Neural progenitor cell (in vitro differentiated cells): ENCODE measurements around the gene RNF217. TPM values are rescaled to one million over a fixed set of nuclear protein-coding genes. Genes with fewer than 3 reads are reported as not detected.

Experiments
- DNase-seq: peaks from one replicate; pipeline ENCODE4 v3.0.0-alpha.2; 2016; ENCODE audit warnings: low spot score
- H2AFZ ChIP-seq: fragments of 200-600 bp; sonication (generic); replicated peaks from 2 replicates; pipeline ENCODE4 v1.6.1; 2016; ENCODE audit warnings: antibody characterized with exemption
- H3F3A ChIP-seq: fragments of 200-600 bp; sonication (generic); 2 replicates; pipeline ENCODE4 v1.6.1; 2016; ENCODE audit warnings: antibody characterized with exemption, low read depth
- H3K27ac ChIP-seq: fragments of 200-600 bp; sonication (generic); 2 replicates; pipeline ENCODE4 v1.5.1; 2016; ENCODE audit warnings: mild to moderate bottlenecking
- H3K27me3 ChIP-seq: fragments of 200-600 bp; sonication (generic); 2 replicates; pipeline ENCODE4 v1.6.1; 2016; ENCODE audit warnings: mild to moderate bottlenecking, moderate library complexity
- H3K36me3 ChIP-seq: fragments of 200-600 bp; sonication (generic); 2 replicates; pipeline ENCODE4 v1.5.1; 2016
- H3K4me1 ChIP-seq: fragments of 200-600 bp; sonication (generic); 2 replicates; pipeline ENCODE4 v1.6.1; 2016; ENCODE audit warnings: mixed run types
- H3K4me2 ChIP-seq: fragments of 200-600 bp; sonication (generic); 2 replicates; pipeline ENCODE4 v1.6.1; 2016
- H3K4me3 ChIP-seq: fragments of 200-600 bp; sonication (generic); 2 replicates; pipeline ENCODE4 v1.5.1; 2016
- H3K79me2 ChIP-seq: fragments of 200-600 bp; sonication (generic); 2 replicates; pipeline ENCODE4 v1.6.1; 2016; ENCODE audit warnings: low read depth
- H3K9ac ChIP-seq: fragments of 200-600 bp; sonication (generic); 2 replicates; pipeline ENCODE4 v1.6.1; 2016
- H3K9me3 ChIP-seq: fragments of 200-600 bp; sonication (generic); 2 replicates; pipeline ENCODE4 v1.5.1; 2016; ENCODE audit warnings: low read depth
- H4K20me1 ChIP-seq: fragments of 200-600 bp; sonication (generic); 2 replicates; pipeline ENCODE4 v1.6.1; 2016; ENCODE audit warnings: low read depth
- H3K27ac Mint-ChIP-seq: 3 replicates; pipeline ENCODE4 v1.8.0; 2021; ENCODE audit warnings: mixed read lengths
- H3K27me3 Mint-ChIP-seq: 2 replicates; pipeline ENCODE4 v1.8.0; 2022; ENCODE audit warnings: low read depth, mild to moderate bottlenecking, inconsistent platforms, moderate library complexity, mixed read lengths; ENCODE audit not compliant: insufficient read depth
- H3K36me3 Mint-ChIP-seq: 3 replicates; pipeline ENCODE4 v1.8.0; 2021; ENCODE audit warnings: mixed read lengths
- H3K4me1 Mint-ChIP-seq: 3 replicates; pipeline ENCODE4 v1.8.0; 2021; ENCODE audit warnings: mixed read lengths
- H3K4me3 Mint-ChIP-seq: 3 replicates; pipeline ENCODE4 v1.8.0; 2021; ENCODE audit warnings: mild to moderate bottlenecking, moderate library complexity, mixed read lengths
- H3K9me3 Mint-ChIP-seq: 3 replicates; pipeline ENCODE4 v1.8.0; 2020; ENCODE audit warnings: mixed read lengths
- EZH2 ChIP-seq: fragments of 200-600 bp; sonication (generic); IDR thresholded peaks from 2 replicates; pipeline ENCODE4 v1.6.1; 2017; ENCODE audit warnings: antibody characterized with exemption, mild to moderate bottlenecking, moderate library complexity
- EZH2phosphoT487 ChIP-seq: fragments of 200-600 bp; sonication (generic); IDR thresholded peaks from 2 replicates; pipeline ENCODE4 v1.6.1; 2017; ENCODE audit warnings: antibody characterized with exemption
- total RNA-seq: library from RNA; depleted of rRNA; stranded (reverse); fragments of >200 nt; gene quantifications from 2 replicates; pipeline ENCODE4 v1.2.3, GENCODE V29; 2015; ENCODE audit warnings: low replicate concordance
- TF ChIP-seq, protein P1 (sequence below): fragments of 200-600 bp; sonication (generic); IDR thresholded peaks from 2 replicates; pipeline ENCODE4 v1.5.1; 2017; ENCODE audit warnings: antibody characterized with exemption, mild to moderate bottlenecking

RNF217 gene
- total RNA-seq, 1 donor from 2014 or later, result 24.1 TPM

DNA sequence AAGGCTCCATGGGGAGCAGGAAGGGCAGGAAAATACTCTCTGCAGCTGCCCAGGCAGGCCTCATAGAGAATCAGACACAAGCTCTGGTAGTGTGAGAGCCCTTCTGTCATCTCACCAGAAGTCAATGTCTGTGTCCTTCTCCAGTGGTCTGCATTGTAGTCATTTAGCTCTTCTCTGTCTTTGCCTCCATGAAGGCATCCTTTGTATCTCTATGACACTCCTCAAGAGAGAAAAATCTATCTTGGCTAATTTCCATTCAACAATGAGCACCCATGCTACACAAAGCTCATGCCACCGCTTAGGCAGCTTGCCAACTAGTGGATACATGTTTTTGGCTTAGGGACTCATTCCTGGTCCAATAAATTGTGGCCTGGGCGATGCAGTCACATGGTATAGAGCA, 92.1 kb downstream of the RNF217 start:
- Mint-ChIP-seq H3K9me3 (no peaks in the 10 kb centered on the region), H3K4me1 (peaks cover 10% of the 10 kb centered on the region), H3K4me3 (no peak overlapping the region), H3K27me3 (no peaks in the 10 kb centered on the region), H3K36me3 (no peaks in the 10 kb centered on the region), H3K27ac (no peak overlapping the region)
- Histone ChIP-seq H3K4me1 (peaks cover 6% of the 10 kb centered on the region), H3K4me2 (no peak overlapping the region), H3K4me3 (no peak overlapping the region), H3K27me3 (no peaks in the 10 kb centered on the region), H4K20me1 (no peaks in the 10 kb centered on the region), H3K9me3 (no peaks in the 10 kb centered on the region), H2AFZ (no peak overlapping the region), H3K27ac (no peak overlapping the region), H3K79me2 (no peaks in the 10 kb centered on the region), H3K9ac (no peak overlapping the region), H3F3A (no peaks in the 10 kb centered on the region), H3K36me3 (no peaks in the 10 kb centered on the region)
- DNase-seq, result no peak
- no peak for TF ChIP-seq EZH2
- TF ChIP-seq, protein P1, sequence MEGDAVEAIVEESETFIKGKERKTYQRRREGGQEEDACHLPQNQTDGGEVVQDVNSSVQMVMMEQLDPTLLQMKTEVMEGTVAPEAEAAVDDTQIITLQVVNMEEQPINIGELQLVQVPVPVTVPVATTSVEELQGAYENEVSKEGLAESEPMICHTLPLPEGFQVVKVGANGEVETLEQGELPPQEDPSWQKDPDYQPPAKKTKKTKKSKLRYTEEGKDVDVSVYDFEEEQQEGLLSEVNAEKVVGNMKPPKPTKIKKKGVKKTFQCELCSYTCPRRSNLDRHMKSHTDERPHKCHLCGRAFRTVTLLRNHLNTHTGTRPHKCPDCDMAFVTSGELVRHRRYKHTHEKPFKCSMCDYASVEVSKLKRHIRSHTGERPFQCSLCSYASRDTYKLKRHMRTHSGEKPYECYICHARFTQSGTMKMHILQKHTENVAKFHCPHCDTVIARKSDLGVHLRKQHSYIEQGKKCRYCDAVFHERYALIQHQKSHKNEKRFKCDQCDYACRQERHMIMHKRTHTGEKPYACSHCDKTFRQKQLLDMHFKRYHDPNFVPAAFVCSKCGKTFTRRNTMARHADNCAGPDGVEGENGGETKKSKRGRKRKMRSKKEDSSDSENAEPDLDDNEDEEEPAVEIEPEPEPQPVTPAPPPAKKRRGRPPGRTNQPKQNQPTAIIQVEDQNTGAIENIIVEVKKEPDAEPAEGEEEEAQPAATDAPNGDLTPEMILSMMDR, result no peak
- no peak for TF ChIP-seq EZH2phosphoT487

DNA sequence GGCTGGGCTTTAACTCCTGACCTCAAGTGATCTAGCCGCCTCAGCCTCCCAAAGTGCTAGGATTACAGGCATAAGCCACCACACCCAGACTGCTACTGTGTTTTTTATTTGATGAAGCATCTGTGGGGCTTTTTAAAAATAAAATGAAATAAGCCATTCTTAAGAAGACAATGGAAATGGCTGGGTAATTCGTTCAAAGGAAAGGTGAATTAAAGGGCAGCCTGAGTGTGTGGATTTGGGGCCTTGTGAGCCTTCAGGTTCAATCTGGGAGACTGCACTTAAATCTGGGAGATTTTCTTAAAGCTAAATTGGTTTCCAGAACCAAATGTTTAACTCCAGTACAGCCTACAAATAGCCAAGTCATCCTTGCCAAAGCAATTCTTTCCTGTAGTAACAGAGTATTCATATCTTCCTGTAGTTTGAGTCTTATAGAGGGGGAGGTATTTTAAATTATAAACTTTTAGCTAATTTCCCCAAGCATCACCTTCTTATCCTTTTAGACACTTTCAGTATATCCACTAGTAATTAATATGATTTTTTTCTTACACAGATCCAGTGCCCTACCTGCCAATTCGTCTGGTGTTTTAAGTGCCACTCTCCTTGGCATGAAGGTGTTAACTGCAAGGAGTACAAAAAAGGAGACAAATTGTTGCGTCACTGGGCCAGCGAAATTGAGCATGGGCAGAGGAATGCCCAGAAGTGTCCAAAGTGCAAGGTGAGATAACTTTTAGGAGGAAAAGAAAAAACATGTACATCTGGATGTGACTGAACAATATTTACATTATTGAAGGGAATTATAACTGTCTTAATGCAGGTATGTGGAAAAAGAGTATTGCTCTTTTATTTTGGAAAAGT, 95.4 kb downstream of the RNF217 start:
- H3K27ac ChIP-seq, result no peak overlapping the region
- Mint-ChIP-seq H3K27me3 (no peaks in the 10 kb centered on the region), H3K9me3 (no peaks in the 10 kb centered on the region), H3K4me3 (no peak overlapping the region), H3K27ac (no peak overlapping the region), H3K4me1 (peaks cover 16% of the 10 kb centered on the region), H3K36me3 (peaks cover 3% of the 10 kb centered on the region)
- H3K4me2 ChIP-seq, result no peak overlapping the region
- no peaks in the 10 kb centered on the region for H3K79me2 ChIP-seq
- H3F3A ChIP-seq, result no peaks in the 10 kb centered on the region
- H2AFZ ChIP-seq, result no peak overlapping the region
- H3K4me1 ChIP-seq, result peaks cover 13% of the 10 kb centered on the region
- H3K36me3 ChIP-seq, result peaks cover 2% of the 10 kb centered on the region
- no peak for DNase-seq
- no peak overlapping the region for H3K4me3 ChIP-seq
- no peaks in the 10 kb centered on the region for H4K20me1 ChIP-seq
- no peaks in the 10 kb centered on the region for H3K27me3 ChIP-seq
- H3K9me3 ChIP-seq, result no peaks in the 10 kb centered on the region
- no peak overlapping the region for H3K9ac ChIP-seq
- TF ChIP-seq, protein P1, result no peak
- no peak for TF ChIP-seq EZH2
- no peak for TF ChIP-seq EZH2phosphoT487

DNA sequence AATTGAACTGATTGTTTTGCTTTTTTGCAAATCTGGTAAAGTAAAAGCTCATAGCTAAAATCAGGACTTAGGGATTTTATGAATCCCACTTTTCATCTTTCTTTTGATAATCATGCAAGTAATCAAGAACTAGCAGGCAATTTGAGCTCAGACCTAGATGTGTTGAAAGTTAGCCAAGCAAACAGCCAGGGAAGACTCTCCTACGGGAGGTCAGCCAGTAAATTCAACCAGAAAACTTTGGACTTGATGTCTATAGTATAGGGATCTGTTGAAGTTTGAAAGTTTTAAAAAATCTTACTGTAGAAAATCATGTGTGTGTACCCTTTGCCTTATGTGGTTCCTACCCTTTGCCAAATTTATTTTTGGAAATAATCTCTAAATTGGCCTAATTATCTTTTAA, 96.3 kb downstream of the RNF217 start:
- H3F3A ChIP-seq, result no peaks in the 10 kb centered on the region
- no peak overlapping the region for H3K4me2 ChIP-seq
- no peaks in the 10 kb centered on the region for H3K9me3 ChIP-seq
- peaks cover 13% of the 10 kb centered on the region for H3K4me1 ChIP-seq
- no peak overlapping the region for H2AFZ ChIP-seq
- H3K4me3 ChIP-seq, result no peak overlapping the region
- H3K27ac ChIP-seq, result no peak overlapping the region
- Mint-ChIP-seq H3K36me3 (peaks cover 3% of the 10 kb centered on the region), H3K4me3 (no peak overlapping the region), H3K27me3 (no peaks in the 10 kb centered on the region), H3K27ac (no peak overlapping the region), H3K4me1 (peaks cover 16% of the 10 kb centered on the region), H3K9me3 (no peaks in the 10 kb centered on the region)
- no peaks in the 10 kb centered on the region for H4K20me1 ChIP-seq
- peaks cover 2% of the 10 kb centered on the region for H3K36me3 ChIP-seq
- no peak overlapping the region for H3K9ac ChIP-seq
- H3K79me2 ChIP-seq, result no peaks in the 10 kb centered on the region
- DNase-seq, result no peak
- H3K27me3 ChIP-seq, result no peaks in the 10 kb centered on the region
- TF ChIP-seq, protein P1, result no peak
- TF ChIP-seq EZH2phosphoT487 (no peak), EZH2 (no peak)
